ENCODE results near the gene CAPN1.

DNA sequence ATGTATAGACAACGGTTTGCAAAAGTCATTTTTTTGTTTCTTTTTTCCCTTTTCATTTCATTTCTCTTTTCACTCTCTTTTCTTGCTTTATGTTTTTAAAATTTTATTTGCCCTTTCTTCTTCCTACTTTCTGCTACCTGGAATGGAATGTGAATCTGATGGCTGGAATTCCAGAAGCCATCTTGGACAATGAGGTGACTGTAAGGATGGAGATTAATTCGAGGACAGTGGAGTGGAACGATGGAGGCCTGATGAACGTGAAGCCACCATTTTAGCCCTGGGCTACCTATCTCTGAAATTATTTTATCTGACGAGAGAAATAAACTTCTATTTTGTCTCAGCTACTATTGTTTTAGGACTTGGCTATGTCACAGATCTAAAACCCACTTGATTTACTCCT, 77.3 kb downstream of the CAPN1 start:
- TF ChIP-seq NFE2L2 (IDR thresholded peaks at IDR 0.05; ENCODE audit: low read depth, low read length) (no peak), MAFK (IDR thresholded peaks at IDR 0.05; ENCODE audit: low read depth, low read length) (no peak), CEBPB (IDR thresholded peaks at IDR 0.05; ENCODE audit: low read depth, low read length) (no peak)
- TF ChIP-seq, protein P1, sequence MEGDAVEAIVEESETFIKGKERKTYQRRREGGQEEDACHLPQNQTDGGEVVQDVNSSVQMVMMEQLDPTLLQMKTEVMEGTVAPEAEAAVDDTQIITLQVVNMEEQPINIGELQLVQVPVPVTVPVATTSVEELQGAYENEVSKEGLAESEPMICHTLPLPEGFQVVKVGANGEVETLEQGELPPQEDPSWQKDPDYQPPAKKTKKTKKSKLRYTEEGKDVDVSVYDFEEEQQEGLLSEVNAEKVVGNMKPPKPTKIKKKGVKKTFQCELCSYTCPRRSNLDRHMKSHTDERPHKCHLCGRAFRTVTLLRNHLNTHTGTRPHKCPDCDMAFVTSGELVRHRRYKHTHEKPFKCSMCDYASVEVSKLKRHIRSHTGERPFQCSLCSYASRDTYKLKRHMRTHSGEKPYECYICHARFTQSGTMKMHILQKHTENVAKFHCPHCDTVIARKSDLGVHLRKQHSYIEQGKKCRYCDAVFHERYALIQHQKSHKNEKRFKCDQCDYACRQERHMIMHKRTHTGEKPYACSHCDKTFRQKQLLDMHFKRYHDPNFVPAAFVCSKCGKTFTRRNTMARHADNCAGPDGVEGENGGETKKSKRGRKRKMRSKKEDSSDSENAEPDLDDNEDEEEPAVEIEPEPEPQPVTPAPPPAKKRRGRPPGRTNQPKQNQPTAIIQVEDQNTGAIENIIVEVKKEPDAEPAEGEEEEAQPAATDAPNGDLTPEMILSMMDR (conservative IDR thresholded peaks at IDR 0.05; ENCODE audit: low read depth, low read length) = no peak
